Measurements from ENCODE around the gene C1orf50.
A peak's percentile ranks its signal among the peaks of the same experiment; 100 is the strongest.
"Not testable (repeated sequence)": the region's sequence is repeated elsewhere in the genome, so short reads cannot be mapped to it uniquely, and the experiment has no call there.

C1orf50 gene

GRCh38 chr1:42814815-42815214 lies 47.8 kb downstream of the C1orf50 start:
- not testable (repeated sequence) for DNase-seq

- DNase-seq = no peak
Observed at GRCh38 chr1:42815941-42816584, 49.0 kb downstream of the C1orf50 start.

GRCh38 chr1:42816585-42817439 lies 49.8 kb downstream of the C1orf50 start, which contains the start of the genes ERMAP and SVBP:
ERMAP (plus strand) TSS chr1:42817122; CDS start chr1:42830449, 13,327 bp downstream.
SVBP (minus strand) TSS chr1:42817397; CDS start chr1:42816544, 853 bp downstream.
- DNase-seq = peak; percentile 74 to 83

- peak in 1 of 2 experiments; percentile 40 for DNase-seq
Observed at GRCh38 chr1:42817440-42817767, 50.4 kb downstream of the C1orf50 start.

GRCh38 chr1:42817976-42818375 lies 50.9 kb downstream of the C1orf50 start:
- no peak for DNase-seq

GRCh38 chr1:42820813-42821212 lies 53.8 kb downstream of the C1orf50 start:
- no peak for DNase-seq

- no peak for DNase-seq
Observed at GRCh38 chr1:42821690-42822089, 54.6 kb downstream of the C1orf50 start.

- DNase-seq = peak; percentile 27 to 29
Observed at GRCh38 chr1:42822800-42823392, 55.8 kb downstream of the C1orf50 start.

GRCh38 chr1:42824481-42825035 lies 57.5 kb downstream of the C1orf50 start:
- no peak for DNase-seq

GRCh38 chr1:42825036-42825851 lies 58.2 kb downstream of the C1orf50 start:
- DNase-seq = no peak
